Activated gamma-delta T cell treated with anti-CD3 and anti-CD28 coated beads, Interleukin-2, amount 50 U/mL, for 16 hours (primary cell): ENCODE measurements around the gene KLHL33.
"Not testable (repeated sequence)": the region's sequence is repeated elsewhere in the genome, so short reads cannot be mapped to it uniquely, and the experiment has no call there.

Experiments
- DNase-seq: peaks from one replicate; pipeline ENCODE4 v3.0.0-alpha.2; 2020; ENCODE audit warnings: low read depth

KLHL33 gene

GRCh38 chr14:20454516-20455354, 18.8 kb upstream of the KLHL33 start, which contains the start of the genes APEX1 and OSGEP:
Gene APEX1, plus strand, starts transcription at chr14:20455226. Its CDS starts 420 bp downstream, at chr14:20455646.
Gene OSGEP, minus strand, starts transcription at chr14:20454812. Its CDS starts 129 bp downstream, at chr14:20454683.
- peak; percentile 97 for DNase-seq

DNA sequence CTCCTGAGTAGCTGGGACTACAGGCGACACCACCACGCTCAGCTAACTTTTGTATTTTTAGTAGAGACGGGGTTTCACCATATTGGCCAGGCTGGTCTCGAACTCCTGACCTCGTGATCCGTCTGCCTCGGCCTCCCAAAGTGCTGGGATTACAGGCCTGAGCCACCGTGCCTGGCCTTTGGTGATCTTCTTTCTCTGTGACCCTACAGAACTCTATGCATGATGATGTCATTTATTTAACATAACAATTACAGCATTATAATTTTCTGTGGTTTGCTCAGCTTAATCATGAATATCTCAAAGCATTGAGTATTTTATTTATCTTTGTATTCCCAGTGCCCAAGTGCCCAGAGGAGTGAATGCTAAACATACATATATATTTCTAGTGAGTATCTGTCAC, 16.9 kb upstream of the KLHL33 start:
- DNase-seq: not testable (repeated sequence)

- DNase-seq: no peak
Observed at GRCh38 chr14:20446889-20447288, 10.9 kb upstream of the KLHL33 start.

DNA sequence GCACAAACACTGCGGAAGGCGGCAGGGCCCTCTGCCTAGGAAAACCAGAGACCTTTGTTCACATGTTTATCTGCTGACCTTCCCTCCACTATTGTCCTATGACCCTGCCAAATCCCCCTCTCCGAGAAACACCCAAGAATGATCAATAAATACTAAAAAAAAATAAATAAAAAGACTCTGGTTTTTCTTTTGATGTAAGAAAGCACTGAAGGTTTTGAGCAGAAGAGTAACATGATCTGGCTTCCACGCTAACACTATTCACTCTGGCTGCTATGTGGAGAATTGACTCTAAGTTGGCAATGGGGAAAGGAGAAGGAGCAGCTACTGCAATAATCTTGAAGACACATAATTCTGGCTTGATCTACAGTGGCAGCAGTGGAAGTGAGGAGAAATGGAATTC, 7.7 kb upstream of the KLHL33 start:
- not testable (repeated sequence) for DNase-seq

DNA sequence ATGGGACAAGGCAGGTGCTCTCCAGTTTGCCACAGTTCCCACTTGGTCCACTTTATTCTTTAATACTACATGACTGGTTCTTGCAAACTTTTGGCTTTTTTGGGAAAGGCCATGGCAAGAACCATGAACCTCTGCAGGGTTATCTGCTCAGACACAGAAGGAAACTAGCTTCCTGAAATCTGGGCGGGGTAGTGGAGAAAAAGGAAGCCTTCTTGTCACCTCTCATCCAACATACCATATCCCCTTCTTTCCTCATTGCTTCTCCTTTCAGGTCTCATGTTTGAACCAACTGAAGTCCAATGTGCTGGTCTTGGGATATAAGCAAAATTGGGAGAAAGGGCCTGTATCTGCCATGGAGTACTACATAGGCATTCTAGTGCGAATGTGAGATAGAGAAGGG, 5.5 kb upstream of the KLHL33 start:
- DNase-seq: no peak

DNA sequence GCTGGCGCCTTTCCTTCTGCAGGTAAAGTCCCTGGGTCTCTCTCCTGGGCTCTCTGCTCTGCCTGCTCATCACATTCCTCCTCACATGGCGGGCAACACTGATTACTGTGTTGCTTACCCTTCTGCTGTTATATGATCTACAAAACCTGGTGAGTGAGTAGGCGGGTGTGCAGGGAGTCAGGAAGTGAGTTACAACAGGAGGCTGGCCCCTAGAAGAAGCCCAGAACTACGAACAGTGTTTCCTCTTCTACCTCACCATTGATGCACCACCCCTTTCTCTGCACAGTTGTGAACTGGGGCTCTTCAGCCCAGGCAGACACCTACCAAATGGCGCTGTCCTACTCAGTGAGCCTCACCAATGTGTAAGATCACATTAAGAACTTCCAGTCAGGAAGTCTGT, 4.9 kb upstream of the KLHL33 start:
- DNase-seq: no peak

DNA sequence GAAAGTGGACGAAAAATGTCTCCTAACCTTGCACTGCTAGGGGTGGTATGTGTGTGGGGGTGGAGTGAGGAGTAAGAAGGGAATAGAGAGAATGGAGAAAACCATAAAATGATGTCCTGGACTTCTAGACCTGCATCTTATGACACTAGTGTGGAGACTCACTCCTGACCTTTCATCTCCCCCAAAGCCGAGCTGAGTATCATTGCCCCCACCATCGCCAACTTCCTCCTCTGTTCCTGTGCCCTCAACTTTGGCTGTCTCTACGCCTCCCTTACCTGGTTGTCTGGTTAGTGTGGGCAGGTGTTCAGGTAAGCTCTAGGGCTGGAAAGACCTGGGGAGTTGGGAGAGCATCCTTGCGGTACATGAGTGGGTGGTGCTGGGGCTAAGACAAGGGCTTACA, 4.5 kb upstream of the KLHL33 start:
- DNase-seq: no peak

GRCh38 chr14:20438664-20439063, 2.7 kb upstream of the KLHL33 start:
- DNase-seq: no peak

GRCh38 chr14:20436363-20436755, 393 bp upstream of the KLHL33 start:
- no peak for DNase-seq

DNA sequence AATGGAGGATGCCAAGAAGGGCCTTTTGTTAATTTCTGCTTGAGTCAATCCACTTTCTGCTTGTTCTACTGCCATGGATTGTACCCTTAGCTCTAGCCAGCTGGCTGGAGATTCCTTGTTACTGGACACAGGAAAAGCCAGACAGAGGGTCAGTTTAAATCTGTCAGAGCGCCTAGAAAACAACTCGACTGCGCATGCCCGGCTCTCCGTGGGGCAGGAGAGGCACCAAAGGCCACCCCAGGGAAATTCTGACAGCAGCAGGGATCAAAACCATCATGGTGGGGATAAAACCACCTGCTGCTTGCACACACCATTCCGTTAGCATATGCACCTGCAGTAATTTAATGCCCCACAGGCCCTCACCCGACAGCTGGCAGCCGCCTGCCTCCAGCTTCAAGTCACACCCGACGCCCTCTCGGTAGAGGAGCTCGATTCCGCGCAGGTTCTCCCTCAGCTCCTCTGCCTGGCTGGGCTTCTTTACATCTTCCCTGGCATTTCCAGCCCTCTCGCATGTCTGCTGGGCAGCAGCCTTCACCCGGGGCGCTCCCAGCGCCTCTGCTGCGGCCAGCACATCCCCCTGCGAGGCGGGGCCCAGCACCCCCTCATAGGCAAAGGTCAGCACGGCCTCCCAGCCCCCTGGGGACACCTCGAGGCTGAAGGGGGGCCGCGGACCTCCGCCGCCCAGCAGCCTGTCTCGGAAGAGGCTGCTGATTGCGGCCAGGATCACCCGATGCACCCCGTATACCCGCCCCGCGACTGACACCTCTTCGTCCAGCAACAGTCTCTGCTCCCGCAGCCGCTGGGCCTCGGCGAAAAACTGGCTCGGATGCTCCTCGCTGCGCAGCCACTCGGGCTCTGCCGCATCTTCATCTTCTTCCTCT, 1.0 kb downstream of the KLHL33 start:
- DNase-seq: no peak

- no peak for DNase-seq
Observed at GRCh38 chr14:20429801-20430669, 5.9 kb downstream of the KLHL33 start.

- DNase-seq: no peak
Observed at GRCh38 chr14:20428802-20429201, 7.2 kb downstream of the KLHL33 start.

DNA sequence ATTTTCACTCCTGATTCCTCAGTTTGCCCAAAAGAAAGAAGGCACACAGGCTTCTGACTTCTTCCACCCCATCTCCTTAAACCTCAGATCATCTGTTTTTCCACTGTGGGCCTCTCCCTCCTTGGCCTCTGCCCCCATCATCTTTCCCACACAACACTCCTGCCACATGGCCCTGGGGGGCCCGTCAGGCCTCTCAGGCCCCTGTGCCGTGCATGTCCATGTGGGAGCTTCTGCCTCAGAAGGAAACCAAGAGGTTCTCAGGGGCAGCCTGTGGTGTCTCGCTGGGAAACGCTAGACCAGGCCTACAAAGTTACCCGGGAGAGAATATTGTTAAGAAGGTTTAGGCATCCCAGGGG, 8.0 kb downstream of the KLHL33 start:
- DNase-seq: no peak

DNA sequence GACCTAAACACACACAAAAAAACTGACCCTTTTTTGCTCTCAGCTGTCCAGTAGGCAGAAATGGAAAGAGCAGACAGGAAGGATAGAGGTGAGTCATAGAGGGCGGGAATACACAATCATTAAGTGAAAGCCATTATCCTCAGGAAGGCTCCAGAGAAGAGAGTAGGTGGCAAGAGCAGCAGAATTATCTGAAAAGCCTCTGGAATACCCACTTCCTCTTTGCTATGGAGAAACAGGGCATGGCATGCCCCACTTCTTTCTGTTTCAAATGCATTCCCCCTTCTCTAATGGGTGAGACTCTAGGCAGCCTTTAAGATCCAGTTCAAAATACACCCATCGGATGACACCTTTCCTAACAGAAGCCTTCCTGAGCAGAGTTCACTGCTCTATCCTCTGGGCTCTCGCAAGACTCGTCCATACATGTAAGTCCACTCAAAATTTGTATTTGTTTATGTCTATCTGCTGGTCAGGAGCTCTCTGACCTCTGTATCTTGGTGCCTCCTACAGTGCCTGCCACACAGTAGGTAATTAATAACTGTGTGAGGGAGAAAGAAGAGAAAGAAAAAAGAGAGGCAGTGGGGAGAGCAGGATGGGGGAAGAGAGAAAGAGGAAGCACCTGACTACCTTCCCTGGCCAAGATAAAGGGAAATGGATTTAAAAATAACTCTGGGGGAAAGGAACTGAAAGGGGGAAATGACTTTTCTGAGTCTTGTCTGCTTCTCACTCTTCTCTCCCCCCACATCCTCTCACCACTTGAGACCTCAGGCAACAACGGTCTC, 8.5 kb downstream of the KLHL33 start:
- no peak for DNase-seq

GRCh38 chr14:20424851-20425250, 11.1 kb downstream of the KLHL33 start:
- DNase-seq: no peak

GRCh38 chr14:20422886-20423285, 13.1 kb downstream of the KLHL33 start:
- no peak for DNase-seq

- no peak for DNase-seq
Observed at GRCh38 chr14:20421267-20421666, 14.7 kb downstream of the KLHL33 start.

DNA sequence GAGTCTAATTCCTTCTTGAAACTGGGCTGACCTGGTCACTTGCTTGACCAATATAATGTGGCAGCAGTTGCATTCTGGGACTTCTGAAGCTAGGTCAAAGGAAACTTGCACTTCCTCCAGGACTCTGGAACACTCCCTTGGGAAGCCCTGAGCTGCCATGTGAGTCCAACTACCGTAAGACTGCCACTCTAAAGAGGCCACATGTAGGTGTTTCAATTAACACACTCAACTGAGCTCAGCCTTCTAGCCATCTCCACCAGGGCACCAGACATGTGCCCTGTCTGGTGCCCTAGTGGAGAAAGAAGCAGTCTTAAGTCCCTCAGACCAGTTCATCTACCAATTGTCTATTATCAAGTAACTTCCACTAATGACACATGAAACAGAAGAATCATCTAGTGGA, 16.5 kb downstream of the KLHL33 start:
- DNase-seq: no peak

- no peak for DNase-seq
Observed at GRCh38 chr14:20418501-20418909, 17.5 kb downstream of the KLHL33 start.

- DNase-seq: no peak
Observed at GRCh38 chr14:20417250-20418186, 18.4 kb downstream of the KLHL33 start.
